COLO668 (cell line): Measurements from ENCODE around the gene NUMBL.

ENCODE experiments used
- DNase-seq: peaks from one replicate; lab custom pipeline; 2025; ENCODE audit not compliant: unreplicated experiment; lab: John Stamatoyannopoulos, UW

The NUMBL gene

DNA sequence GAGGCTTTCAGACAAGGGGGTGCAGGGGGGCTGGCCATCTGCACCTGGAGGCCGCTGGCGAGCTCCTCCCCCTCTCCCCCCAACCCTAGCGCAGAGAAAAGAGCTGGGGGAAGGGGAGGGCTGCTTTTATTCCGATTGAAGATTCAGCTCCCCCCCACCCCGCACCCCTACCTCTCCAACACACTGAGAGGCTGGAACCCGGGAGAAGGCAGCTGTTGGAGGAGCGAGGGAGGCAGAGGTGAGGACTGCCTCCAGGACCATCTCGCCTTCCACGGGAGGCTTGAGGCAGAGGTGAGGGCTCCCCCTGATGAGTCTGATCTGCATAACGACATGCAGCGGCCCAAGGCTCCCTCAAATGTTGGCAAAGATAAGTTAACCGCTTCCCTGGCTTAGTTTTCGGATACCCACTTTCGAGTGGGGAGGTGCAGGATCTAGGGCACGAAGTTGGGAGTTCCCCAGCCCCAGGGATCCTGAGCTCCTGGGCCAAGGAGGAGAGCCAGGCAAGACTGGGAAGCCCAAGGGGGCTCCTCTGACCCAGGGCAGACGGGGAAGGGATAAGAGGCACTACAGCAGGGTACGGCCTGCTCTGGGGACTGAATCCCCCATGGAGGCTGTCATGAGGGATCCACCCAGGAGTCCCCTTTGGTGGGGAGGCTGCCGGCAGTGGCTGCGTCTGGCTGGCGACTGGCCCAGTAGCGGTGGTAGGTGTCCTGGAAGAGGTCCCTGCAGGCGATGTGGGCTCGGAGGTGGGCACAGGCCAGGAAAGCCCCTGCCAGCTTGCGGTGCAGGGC is 1.2 kb upstream of the NUMBL start:
- DNase-seq = no peak

DNA sequence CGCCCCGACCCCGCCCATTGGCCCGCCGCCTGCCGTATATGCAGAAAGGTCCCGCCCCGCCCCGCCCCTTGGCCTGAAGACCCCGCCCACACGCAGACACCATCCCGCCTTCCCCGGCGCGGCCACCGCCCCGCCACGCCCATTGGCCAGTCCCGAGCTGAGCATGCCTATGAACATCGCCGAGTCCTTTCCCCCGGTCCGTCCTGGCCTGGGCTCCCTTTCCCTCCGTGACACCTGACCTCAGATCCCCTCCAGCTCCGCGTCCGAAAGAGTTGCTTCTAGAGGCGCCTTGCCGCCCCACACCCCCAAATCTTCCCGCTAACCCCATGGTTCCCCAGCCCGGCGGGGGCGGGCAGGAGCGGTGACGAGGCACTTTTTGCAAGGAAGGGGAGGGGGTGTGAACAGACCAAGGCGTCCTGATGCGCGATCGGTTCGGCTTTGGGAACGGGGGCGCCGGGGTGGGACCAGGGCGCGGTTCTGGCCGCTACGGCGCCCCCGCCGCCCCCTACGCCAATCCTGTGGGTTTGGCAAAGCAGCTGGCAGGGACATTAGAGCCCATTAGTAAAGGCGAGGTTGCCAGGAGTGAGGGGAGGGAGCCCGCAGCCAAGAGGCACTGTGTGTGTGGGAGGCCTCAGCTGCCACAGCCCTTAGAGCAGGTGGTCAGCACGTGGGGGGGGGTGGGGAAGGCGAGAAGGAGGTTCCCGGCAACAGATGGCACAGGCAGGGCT is 406 bp upstream of the NUMBL start:
- DNase-seq = peak; percentile 93

DNA sequence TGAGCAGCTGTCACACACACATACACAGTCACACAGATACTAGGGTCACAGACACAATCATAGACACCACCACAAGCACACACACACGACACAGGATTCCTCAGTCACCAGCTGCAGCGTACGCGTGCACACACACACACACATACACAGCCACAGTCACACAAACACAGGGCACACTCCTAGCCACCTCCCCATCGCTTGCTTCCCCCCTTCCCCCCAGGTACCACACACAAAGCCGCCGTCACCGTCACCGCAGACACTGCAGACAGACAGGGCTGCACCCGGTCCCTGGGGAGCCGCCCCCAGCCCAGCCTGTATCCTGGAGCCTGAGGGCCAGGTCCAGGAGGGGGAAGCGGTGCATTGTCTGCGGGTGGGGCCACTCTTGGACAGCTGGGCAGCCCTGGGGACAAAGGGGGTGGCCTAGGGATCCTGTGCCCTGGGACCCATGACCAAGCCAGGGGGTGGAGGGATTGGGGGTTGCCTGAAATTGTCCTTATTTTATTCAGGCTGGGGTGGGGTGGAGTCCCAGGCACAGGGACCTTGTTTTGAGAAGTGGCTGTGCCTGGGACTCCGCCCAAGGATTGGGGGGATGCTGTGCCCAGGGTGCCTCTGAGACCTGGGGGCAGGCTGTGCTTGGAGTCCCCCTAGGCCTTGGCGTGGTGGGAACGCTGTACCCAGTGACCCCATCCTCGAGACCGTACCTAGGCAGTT is 957 bp downstream of the NUMBL start:
- DNase-seq = peak; percentile 39

DNA sequence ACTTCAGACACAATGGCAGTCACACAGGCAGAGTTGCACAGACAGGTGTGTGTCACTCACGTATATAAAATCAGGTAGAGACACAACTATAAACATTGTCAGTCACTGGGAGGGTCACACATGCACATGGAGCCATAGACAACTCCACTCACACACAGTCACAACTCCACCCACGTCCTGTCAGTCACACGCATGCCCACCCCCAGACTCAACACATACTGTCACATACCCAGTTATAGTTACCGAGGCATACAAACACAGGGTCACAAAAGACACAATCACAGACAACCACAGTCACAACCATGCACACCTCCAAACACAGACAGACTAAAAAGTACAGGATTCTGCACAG is 1.5 kb downstream of the NUMBL start:
- DNase-seq = no peak

DNA sequence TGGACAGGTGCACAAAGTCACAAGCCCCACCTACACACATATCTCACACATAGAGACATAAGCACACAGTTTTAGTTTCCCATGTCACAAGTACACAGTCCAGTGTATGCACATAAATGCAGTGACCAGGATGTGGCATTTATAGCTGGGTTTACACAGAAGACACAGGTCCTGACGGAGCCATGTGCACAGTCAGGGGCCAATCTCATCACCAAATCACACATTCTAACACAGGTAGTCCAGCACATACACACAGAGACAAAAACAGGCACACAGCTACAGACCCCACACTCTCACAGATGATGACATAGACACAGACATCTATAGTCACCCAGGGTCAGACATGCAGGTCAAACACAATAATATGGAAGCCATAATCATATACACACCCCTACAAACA is 2.1 kb downstream of the NUMBL start:
- no peak for DNase-seq

DNA sequence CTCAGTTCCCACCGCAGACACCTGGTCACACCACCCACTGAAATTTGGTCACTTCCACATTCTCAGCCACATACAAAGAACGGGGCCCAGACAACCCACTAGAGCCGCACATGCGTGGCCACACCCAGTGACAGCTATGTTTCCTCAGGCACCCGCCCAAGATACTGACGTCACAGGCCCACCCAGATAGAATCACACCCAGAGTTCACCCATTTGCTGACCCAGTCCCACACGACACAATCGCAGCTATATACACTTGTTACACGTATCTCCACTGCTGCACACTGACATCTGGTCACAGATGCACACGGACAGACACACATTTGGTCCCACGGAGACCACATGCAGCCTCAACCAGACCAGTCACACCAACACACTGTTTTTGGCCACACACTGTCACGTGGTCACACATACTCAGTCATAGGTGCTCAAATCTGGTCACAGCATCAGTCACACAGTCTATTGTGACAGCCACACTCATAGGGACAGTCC is 2.9 kb downstream of the NUMBL start:
- no peak for DNase-seq

DNA sequence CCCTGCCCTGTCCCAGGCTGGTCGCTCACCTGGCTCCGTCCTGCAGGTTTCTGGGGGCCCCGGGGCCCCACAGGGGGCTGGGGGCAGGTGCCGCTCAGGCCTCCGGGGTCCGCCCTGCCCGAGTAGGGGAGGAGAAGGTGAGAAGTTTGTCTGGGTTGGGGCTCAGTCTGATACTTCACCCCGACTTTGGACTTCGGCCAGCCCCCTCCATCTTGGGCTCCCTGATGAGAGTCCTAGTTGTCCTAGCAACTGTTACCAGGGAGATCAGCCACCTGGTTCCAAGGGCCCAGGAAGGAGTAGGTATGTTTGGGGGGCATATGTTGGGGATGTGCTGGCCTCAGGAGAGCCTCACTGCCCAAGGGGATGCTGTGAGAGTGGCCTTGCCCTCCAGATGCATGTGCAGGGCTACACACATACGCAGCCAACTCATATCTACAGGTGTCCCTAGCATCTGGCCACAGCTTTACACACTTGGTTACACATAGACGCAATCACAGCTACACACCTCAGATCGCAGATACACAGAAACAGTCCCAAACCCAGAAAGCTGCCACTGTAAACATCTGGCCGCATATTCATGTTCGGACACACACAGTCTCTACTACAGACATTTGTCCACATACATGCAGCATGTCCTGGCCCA is 3.4 kb downstream of the NUMBL start:
- no peak for DNase-seq

DNA sequence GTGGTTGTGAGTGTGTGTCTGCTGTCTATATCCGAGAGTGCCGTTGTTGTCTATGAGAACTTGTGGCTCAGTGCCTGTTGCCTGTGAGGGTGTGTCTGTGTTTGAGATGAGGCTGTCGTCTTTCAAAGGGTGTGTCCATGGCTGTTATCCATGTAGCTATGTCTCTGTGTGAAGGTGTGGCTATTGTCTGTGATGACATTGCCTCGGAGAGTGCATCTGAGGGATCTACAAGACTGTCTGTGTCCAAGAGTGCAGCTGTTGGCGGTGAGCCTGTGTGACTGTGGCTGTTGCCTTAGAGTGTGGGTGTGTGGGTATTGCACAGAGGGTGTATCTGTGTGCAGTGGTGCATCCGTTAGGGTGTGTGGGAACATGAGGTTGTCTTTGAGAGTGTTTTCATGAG is 4.9 kb downstream of the NUMBL start:
- DNase-seq = no peak

DNA sequence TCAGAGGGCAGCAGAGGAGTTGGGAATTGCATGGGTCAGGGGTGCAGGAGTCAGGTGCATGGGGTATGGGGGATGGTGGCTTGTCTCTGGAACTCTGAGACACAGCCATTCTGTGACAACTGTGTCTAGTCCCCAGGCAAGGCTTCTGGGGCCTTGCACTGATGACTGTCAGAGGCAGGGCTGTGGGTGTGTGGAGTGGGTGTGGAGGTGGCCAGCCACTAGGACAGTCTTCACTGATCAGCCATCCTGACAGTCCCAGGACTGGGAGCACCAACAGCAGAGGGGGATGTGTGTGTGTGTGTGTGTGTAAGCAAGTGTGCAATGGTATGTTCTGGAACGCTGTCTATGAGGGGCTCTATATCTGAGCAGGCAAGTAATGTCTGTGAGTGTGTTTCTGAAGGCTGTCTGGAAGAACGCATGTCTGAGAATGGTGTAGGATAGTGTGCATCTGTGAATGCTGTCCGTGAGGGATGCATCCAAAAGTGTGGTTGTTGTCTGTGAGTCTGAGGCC is 5.4 kb downstream of the NUMBL start:
- no peak for DNase-seq

DNA sequence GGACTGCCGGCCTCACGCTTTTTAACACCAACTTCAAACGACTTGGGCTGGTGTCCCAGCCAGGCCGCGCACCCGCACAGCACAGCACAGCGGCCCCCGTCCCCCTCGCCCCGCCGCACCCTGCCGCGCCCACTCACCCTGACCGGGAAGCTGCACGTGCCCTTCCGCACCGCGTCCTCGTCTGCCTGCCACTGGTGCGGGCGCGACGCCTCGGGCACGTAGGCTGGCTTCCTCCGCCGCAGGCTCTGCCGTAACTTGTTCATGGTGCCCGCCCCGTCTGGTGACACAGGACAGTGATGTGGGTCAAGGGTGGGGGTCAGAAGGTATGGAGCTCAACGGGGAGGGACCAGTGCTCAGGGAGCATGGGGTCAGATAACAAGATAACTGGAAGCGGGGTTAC is 6.2 kb downstream of the NUMBL start:
- no peak for DNase-seq

DNA sequence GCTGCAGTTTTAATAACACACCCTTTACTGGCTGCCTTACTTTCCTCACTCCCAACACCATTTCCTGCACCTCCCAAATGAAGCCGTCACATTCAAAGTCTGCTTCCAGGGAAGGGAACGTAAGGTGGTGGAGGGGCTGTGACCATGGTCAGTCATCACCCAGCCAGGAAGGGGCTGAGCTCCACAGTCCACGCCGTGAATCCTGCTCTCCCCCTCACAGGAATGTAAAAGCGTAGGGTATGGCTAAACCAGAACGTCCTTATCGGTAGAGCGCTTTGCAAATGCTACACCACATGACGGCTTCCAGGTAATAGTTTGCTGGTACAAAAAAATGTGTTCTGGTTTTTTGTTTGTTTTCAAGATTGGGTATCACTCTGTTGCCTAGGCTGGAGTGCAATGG is 7.0 kb downstream of the NUMBL start:
- no peak for DNase-seq

DNA sequence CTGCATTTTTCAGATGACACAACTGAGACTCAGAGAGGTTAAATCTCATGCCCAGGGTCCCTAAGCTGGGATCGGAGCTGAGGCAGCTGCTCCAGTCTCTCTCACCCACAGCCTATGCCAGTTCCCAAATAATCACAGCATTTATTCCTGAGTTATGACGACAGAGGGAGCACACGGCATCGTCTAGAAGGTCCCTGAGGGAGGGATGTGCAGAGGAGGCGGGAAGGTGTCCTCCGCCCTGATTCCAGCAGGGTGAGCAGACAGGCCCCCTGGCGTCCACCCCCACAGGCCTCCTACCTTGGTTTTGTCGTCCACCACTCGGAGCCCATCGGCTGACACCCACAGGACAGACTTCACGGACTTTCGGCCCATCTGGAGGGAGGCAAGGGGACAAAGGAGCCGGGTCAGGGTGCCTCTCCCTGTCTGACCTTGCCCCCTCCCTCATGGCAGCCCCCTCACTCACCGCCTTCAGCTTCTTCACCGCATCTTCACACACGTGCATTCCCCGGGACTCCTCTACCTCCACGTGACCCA is 8.0 kb downstream of the NUMBL start:
- no peak for DNase-seq

DNA sequence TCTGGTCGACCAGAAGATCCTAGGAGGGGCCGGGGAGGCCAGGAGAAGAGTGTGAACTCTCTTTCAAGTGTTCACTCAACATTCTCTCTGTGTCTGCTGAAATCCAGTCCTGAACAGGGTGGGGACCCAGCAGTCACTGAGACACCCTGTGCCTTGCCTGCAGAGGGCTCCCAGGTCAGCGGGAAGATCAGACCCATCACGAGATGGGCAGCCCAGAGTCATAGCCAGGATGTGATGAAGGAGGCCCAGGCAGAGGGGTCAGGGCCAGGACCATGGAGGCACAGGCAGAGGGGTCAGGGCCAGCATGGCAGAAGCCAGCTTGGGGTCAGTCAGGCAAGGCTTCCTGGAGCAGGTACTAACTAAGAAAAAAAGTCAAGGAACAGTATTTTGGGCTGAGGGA is 9.4 kb downstream of the NUMBL start:
- DNase-seq = no peak

DNA sequence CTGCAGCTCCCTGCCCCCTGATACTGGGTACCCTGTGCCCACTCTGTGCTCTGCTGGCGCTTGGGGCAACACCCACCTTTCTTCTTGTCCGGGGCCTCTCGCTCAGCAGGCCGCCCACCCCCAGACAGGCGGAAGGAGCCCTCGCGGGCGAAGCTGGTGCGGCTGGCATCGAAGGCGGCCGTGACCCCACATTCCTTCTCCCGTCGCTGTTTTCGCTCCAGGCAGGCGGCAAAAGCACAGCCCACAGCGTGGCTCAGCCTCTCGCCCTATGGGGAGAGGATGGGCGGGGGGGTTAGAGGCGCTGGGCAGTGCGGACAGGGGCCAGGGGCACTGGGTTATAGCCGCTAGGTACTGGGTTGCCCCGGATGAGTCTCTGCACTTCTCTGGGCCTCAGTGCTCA is 13.3 kb downstream of the NUMBL start:
- no peak for DNase-seq

DNA sequence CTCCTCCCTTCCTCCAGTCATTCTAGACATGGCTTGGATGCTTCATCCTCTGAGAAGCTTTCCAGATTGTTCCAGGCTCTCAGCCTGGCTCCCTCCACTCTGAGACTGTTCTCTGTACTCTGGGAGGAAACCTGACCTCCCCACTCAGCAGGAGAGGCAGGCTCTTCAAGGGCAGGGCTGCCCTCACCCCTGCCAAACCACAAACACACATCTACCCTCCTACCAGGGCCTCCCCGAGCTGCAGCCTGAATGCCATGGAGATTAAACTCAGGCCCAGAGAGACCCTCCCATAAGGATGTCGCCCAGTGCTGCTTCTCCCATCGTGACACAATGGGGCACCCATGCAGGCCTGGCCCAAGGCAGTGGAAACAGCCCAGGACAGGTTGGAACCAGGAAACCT is 16.2 kb downstream of the NUMBL start:
- DNase-seq = no peak

DNA sequence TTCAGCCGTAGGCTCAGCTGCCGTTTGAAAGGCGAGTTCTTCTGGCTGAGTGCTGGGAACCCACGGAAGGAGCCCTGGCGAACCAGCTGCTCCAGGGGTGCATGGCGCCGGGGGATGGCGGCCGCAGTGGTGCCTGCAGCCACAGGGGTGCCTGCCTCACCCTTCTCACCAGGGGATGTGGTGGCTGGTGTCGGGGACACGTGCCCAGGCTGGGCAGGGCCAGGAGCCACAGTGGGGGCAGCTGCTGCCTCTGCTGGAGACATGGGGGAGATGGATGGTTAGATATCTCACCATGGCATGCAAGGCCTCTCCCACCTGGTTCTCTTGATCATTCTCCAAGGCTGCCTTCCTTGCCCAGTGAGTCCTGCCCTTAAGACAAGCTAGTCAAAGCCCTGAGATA is 17.1 kb downstream of the NUMBL start:
- DNase-seq = no peak

DNA sequence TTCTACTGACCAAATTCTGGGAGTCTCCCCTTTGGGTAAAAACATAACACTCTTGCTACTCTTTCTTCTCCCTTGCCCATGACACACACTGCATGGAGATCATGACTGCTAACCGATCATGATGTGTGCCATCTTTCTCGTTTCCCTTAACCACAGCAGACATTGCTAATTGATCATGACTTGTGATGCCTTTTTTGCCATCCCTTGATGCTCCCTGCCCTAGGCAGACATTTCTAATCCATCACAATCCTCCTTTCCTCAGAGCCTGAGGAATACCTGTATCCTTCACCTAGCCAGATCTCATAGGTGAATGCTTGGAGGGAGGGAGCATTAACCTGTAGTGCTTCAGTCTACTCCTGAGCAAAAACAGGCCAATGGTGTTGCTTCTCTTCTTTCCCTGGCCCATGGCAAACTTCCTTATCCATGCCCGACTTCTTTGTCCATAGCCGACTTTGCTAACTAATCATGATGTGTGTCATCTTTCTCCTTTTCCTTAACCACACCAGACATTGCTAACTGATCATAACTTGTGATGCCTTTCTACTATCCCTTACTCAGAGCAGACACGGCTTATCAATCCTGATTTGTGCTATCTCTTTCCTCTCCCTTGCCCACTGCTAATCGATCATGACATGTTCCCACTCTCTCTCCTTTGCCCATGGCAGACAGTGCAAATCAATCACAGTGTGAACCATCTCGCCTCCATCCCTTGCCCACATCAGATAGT is 17.7 kb downstream of the NUMBL start:
- no peak for DNase-seq

DNA sequence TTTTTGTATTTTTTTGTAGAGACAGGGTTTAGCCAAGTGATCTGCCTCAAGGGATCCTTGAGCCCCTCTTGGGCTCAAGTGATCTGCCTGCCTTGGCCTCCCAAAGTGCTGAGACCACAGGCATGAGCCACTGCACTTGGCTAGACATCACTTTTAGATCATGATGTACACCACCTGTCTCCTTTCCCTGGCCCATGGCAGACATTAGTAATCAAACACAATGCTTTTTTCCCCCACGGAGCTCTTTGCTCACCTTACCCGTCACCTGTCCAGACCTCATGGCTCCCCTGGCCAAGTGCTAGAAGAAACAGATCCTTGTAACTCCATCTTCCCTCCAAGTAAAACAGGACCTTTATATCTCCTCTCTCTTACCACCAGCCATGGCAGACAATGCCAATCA is 18.4 kb downstream of the NUMBL start:
- no peak for DNase-seq

DNA sequence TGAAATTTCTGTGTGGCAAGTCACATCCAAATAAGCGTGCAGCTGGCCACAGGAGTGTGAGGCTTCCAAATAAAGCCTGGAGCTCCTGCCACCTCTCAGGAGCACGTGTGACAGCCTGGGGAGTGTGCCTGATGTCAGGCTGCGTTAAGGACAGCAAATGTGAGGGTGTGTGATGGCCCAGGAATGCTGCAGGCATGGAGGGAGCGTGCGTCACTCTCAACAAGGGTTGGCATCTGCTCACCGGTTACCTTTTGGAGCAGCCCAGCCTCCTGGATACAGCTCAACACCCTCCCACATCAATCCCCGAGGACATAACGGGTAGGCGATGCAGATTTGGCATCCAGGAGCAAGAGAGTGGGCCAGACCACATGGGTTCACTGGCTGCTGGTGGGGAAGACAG is 19.0 kb downstream of the NUMBL start:
- DNase-seq = no peak

DNA sequence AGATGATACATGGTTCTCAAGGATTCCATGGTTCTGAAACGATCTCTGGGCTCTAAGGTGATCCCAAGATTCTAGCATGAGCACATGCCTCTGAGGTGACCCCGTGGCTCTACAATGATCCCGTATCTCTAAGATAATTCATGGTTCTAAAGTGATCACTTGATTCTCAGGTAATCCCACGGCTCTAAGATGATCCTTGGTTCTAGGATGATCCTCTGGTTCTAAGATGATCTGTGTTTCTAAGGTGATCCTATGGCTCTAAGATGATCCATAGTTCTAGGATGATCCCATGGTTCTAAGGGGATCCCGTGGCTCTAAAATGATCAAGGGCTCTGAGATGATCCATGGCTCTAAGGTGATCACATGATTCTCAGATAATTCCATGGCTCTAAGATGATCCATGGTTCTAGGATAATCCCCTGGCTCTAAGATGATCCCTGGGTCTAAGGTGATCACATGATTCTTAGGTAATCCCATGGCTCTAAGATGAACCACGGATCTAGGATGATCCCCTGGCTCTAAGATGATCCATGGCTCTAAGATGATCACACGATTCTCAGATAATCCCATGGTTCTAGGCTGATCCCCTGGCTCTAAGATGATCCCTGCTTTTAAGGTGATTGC is 21.3 kb downstream of the NUMBL start:
- DNase-seq = no peak
